Breast epithelium (tissue), 3 donors: ENCODE data around the gene TPRG1L.

ENCODE experiments used
- CTCF ChIP-seq, 3 donors: fragments of 450-650 bp; IDR thresholded peaks; one replicate each; pipeline ENCODE4 v1.5.1; 2016 to 2017; ENCODE audit warnings: antibody characterized with exemption in 3 of 3, mild to moderate bottlenecking in 3 of 3, moderate library complexity in 3 of 3
- POLR2A ChIP-seq: fragments of 450-650 bp; IDR thresholded peaks from one replicate; pipeline ENCODE4 v1.6.1; 2016; ENCODE audit warnings: antibody characterized with exemption, mild to moderate bottlenecking, moderate library complexity
- POLR2AphosphoS5 ChIP-seq, 3 donors: sonication (generic); formaldehyde crosslinking; IDR thresholded peaks; one replicate each; pipeline ENCODE4 v1.6.1; 2017; ENCODE audit warnings: antibody characterized with exemption in 3 of 3

DNA sequence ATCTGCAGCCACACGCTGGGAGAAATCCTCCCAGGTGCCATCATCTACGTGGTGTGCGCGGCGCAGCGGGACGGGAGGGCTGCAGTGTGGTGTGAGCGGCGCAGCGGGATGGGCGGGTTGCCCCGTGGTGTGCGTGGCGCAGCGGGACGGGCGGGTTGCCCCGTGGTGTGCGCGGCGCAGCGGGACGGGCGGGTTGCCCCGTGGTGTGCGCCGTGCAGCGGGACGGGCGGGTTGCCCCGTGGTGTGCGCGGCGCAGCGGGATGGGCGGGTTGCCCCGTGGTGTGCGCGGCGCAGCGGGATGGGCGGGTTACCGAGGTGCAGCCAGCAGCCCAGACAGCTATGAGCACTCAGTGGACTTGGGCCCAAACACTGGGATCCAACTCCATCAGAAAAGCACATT is 20.4 kb downstream of the TPRG1L start:
- no peak for TF ChIP-seq CTCF (IDR thresholded peaks at IDR 0.05)
- TF ChIP-seq POLR2AphosphoS5 (IDR thresholded peaks at IDR 0.05): no peak
- no peak for TF ChIP-seq POLR2A
